Left colon (tissue), 2 donors: ENCODE results near the gene BBS1. TPM values are rescaled to one million over a fixed set of nuclear protein-coding genes. Genes with fewer than 3 reads are reported as not detected.

Source experiments
- ATAC-seq: fragments of 200-7000 bp; cut with Tn5 transposase; one replicate; pipeline ENCODE4 v1.9.1; 2020; ENCODE audit warnings: mild to moderate bottlenecking, moderate library complexity
- DNase-seq, 2 donors: peaks; one replicate each; pipeline ENCODE4 v3.0.0-alpha.2; 2020
- intact Hi-C, 2 donors: fragments of 100-400 bp; cut with DNase I in 1 of 2; cut with micrococcal nuclease in 1 of 2; formaldehyde crosslinking; loops; one replicate each; pipeline versions ENCODE4 v1.11.2 to v1.14.0; 2022; cut with DNase I, micrococcal nuclease
- total RNA-seq, 2 donors: library from RNA; stranded (reverse); fragmentation: NEBNext Ultra II Directional; extraction: Animal tissue kit (Norgen Biotek cat#: 25700); gene quantifications; one replicate each; pipeline ENCODE4 v1.2.1, GENCODE V29; 2021
- donor health status: DM: no; HTN: no; CAD: no.
- donor health status: DM: yes; HTN: yes; CAD: no.

The BBS1 gene
- total RNA-seq, 2 donors from 2014 or later, result 29.8 to 34.8 TPM

DNA sequence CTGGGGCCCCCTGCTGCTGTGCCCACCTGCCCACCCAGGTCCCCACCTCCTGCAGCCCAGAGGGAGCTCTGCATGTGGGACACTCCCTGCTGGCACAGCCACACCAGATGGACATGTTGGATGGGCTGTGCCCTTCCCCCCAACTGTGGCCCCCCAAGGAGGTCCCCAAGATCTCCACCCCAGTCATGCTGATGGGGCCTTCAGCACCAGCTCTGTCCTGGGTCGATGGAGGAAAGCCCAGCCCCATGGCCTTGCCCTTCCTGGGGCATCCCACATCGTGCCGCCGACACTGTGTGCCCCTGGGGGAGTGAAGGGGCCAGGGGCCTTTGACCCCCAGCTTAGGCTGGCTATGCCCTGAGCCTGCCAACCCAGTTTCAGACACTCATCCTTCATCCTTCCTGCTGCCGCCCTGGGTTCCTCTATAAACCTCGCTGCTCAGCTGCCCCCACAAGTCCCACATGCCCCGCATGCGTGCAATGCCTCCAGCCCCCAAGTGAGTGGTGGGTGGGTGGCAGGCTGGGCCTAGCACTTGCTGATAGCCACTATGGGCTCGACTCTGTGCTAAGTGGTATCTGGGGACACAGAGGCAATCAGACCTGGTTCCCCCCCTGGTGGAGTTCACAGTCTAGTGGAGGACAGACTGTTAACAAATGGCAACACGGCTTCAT, 34.1 kb upstream of the BBS1 start:
- no peak for DNase-seq
- intact Hi-C loops, result no loop called here
- no peak for ATAC-seq

DNA sequence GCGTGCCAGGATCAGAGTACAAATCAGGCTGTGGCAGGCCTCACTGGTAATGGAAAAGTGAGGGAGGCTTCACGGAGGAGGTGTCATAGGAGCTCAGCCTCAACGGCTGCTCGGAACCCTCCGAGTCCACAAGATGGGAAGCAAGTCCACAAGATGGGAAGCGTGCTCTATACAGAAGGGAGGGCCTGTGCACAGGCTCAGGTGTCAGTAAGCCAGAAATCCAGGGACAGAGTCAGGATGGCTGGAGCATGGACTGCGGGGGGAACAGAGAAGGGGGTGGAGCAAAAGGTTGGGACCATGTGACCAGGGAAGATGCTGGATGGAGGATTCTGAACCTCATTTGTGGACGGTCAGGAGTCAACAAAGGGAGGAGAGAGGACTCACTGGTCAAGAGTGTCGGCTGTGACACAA, 33.6 kb upstream of the BBS1 start:
- intact Hi-C loops, result no loop called here
- ATAC-seq (no peak), DNase-seq (no peak)

DNA sequence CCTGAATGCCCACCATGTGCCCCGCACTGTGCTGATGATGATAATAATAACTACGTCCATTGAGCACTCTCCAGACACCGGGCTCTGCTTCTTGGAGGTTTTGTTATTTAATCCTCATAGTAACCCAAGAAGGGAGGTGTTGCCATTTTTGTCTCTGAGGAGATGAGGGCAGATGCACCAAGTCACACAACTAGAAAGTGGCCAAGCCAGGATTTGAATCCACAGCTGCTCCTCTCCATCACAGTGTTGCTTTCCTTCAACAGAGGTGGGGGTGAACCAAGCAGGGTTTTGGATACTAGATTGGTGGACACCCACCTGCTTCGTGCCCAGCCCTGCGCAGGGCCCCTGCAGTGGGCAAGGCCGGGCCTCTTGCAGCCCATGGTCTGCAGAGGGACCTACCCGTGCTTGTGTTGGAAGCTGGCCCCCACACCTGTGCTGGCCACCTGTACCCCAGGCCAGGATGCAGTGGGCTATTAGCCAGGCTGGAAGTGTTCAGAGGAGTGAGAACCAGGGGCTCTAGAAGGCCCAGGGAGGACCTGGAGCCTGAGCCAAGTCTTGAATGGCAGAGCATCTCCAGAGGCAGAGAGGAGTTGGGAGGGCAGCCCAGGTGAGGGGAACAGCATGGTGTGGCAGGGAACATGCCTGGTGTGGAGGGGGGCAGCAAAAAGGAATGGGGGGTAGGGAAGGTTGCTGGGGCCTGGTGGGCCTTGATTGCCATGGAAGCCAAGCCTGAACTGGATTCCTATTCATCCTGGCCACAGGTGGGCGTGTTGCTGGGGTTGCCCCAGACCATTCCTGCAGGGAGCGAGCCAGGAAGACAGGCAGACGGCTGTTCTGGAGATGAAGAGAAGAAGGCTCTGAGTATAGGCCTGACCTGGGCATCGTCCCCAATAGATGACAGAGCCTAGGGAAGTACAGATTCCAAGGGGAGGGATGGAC, 32.9 kb upstream of the BBS1 start:
- intact Hi-C loops, result no loop called here
- ATAC-seq, result no peak
- no peak for DNase-seq

DNA sequence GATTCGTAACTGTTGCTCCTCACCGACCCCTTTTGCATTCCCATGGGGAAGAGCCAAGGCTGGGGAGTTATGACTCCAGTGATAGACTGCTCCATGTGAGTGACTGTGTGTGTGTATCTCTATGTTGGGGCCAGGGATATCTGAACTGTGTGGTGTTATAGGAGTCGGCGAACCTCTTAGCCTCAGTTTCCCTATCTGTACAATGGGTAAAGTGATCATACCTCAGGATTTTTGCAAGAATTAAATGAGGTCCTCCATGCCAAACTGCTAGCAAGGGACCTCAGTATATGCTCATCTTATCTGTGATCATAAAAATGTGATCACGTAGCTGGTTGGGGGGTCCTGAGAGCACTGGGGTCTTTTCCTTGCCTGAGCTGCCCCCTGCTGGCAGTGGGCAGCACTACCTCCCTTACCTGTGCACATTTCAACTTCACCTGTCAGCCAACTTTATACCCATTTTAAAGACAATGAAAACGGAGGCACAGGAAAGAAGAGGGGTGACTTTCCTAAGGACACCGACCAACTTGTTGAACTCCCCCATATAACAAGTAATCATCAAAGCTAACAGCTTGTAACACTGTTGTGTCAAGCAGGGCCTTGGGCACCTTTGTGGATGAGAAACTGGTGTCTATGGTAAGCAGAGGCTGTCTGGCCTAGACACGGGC, 31.6 kb upstream of the BBS1 start:
- no peak for ATAC-seq
- intact Hi-C loops, result no loop called here
- no peak for DNase-seq

DNA sequence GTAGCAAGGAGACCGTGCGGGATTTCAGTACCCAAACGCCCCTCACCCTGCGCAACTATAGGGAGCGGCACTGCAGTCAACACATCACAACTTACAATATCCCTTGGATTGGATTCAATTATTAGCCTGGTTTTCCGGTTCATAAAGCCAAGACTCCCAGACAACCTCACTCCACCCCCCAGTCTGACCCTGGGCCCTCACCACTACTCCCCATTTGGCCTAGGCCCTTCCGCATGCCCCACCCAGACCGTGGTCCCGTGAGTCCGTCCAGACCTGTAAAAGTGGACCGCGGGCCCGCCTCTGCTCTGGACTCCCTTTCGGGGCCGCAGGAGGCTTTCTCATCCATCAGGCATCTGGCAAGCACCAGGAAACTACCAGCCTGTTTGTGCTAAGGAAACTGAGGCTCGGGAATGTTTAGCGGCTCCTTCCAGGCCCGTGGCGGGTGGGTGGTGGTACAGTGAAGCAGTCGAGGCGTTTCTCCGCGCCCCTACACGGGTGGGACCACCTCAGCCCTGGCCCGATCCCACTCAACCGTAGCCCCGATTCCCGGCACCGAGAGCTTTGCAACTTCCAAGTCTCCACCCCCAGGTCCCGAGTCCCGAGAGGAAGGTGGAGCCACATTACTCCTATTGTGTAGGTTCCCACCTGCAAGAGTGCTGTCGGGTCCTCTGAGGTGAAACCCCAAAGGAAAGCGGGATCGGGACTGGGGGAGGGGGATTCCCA, 30.9 kb upstream of the BBS1 start:
- ATAC-seq (peak; percentile 61), DNase-seq (peak; percentile 67 to 73)
- intact Hi-C loops, result no loop called here

DNA sequence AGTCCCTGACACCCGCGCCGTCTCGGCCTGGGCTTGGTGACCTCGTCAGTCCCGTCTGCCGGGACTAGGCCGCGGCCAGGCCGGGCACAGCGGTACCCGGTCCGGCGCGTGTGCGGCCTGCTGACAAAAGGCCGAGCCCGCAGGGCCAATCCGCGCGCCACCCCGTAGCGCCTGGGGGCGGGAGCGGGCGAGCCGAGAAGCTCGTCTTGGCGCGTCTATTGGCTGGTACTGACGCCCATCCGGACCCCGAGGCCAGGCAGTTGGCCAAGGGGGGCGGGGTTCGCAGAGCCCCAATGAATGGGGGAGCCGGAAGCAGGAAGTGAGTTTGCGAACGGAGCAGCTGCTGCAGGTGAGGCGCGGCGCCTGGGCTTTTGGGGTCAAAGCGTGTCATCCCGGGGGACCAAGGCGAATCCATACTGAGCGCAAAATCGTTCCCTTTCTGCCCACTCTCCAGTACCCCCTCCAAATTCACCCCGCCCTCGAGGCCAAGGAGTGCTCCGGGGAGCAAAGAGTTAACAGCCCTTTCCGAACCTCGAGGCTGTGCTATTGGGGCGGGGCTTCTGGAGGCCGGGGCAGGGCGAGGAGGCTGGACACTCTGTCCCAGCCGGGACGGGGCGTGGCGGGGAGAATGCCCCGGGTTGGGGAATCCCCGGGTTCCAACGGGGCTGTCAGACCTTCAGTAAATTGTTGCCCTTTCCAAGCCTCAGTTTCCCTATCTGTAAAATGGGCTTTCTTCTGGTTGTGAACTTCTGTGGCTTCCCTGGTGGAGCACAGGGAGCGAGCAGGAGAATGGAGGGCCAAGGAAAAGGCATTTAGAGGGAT, 30.1 kb upstream of the BBS1 start, which contains the start of gene DPP3:
Gene DPP3 (plus strand): TSS at position 318 of the 822 bp plus-strand sequence. CDS start 1,767 bp downstream, outside the sequence.
- peak; percentile 98 for DNase-seq
- intact Hi-C loops, result no loop called here
- peak; percentile 93 for ATAC-seq

DNA sequence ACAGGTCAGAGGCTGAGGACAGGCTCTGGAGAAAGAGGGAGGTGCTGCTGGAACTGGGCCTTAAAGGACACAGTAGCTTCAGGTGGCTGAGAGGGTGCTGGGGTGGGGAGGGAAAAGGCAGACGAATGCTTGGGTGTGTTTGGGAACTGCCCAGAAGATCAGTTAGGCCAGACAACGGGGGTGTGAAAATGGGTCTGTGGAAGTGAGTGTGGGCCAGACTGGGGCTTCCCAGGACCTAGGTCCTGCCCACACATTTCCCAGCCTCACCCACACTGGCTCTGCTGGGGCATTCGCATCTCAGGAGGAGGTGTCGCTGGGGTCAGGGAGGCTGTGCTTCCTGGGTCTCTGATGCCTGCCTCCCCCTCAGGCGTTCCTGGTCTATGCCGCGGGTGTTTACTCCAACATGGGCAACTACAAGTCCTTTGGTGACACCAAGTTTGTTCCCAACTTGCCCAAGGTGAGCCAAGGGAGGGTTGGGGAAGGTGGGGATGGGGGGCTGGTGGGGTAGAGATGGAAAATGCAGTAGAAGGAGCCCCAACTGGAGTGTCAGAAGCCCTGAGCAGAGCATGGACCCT, 25.5 kb upstream of the BBS1 start:
- DNase-seq (no peak), ATAC-seq (no peak)
- intact Hi-C loops, result no loop called here

DNA sequence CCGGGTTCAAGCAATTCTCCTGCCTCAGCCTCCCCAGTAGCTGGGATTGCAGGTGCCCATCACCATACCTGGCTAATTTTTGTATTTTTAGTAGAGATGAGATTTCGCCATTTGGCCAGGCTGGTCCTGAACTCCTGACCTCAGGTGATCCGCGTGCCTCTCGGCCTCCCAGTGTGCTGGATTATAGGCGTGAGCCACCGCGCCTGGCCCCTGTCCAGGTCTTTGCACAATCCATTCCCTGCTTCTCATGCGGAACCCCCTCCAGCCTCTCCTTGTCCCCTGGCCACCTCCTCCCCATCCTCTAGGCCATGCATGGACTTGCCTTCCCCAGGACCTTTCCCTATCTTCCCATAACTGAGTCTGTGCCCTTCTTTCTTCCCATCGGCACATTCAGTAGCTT, 21.5 kb upstream of the BBS1 start:
- intact Hi-C loops, result no loop called here
- ATAC-seq, result no peak

DNA sequence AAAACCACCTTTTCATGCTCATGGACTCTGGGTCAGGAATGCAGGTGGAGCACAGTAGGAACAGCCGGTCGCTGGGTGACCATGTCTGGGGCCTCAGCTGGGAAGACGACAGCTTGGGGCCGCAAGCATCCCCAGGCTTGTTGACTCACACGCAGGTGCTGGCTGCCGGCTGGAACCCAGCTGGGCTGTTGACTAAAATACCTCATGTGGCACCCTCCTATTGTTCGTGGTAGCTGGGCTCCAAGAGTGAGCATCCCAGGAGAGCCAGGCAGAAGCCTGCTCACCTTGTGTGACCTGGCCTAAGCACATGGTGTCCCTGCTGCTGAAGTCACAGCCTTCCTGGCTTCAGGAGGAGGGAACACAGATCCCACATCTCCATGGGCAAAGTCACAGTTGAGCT, 20.8 kb upstream of the BBS1 start:
- ATAC-seq (no peak), DNase-seq (no peak)
- intact Hi-C loops, result no loop called here

More for the DNA sequence above, 21.5 kb upstream of the BBS1 start:
- DNase-seq, result no peak

DNA sequence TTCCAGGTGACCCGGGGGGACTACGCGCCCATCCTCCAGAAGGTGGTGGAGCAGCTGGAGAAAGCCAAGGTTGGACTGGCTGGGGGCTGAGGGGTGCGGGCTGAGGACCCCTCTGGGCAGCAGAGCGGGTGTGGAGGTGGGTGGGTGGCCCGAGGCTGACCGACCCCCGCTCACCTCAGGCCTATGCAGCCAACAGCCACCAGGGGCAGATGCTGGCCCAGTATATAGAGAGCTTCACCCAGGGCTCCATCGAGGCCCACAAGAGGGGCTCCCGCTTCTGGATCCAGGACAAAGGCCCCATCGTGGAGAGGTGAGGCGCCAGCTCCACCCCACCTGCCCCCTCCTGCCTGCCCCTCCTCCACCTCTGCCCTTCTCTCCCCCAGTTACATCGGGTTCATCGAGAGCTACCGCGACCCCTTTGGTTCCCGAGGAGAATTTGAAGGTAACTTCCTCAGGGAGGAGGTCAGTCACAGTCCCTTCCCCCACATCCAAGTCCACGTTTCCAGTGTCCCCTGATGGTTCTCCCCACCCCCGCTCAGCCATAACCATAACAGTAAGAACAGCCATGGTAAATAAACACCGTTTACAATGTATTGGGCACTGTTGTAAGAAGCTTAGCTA, 19.0 kb upstream of the BBS1 start:
- no peak for ATAC-seq
- no peak for DNase-seq
- intact Hi-C loops, result no loop called here

DNA sequence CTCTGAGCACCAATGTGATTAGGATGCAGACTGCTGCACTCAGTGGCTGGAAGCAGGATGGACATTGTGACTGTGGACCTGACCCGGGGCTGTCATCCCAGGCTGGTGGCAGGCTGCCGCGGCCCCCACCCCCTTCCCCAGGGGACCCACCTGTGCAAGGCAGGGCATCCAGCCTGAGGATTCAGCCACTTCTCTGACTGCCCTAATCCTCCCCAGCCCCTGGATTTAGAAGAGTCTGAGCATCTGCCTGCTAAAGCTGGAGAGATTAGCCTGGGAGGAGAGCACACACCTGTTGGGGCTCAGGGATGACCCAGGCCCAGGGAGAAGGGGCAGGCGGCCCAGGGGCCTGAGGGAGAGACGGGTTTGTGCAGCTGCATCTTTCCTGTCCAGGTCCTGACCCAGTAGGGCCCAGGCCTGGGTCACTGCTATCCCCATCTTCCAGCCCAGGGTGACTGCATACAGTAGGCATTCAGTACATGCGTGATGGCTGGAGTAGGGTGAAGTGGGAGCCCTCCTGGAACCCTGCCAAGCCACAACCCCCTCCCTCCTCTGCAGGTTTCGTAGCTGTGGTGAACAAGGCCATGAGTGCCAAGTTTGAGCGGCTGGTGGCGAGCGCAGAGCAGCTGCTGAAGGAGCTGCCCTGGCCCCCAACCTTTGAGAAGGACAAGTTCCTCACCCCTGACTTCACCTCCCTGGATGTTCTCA, 18.1 kb upstream of the BBS1 start:
- DNase-seq, result no peak
- ATAC-seq, result no peak
- intact Hi-C loops, result no loop called here

DNA sequence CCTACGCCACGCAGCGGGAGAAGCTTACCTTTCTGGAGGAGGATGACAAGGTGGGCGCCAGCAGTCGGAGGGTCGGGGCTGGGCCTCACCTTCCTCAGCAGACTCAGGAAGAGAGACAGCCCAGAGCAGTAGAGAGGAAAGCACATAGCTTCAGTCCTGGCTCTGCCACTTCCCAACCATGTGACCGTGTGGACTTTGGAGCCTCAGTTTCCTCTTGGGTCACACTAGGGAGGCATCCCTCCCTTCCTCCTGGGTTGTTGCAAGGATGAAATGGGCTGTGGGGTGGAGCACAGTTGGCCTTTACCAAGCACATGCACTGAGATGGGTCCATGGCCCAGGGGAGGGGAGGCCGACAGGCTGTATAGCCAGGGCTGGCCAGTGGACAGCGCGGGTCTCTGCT, 17.3 kb upstream of the BBS1 start:
- ATAC-seq (peak; percentile 77), DNase-seq (no peak)
- intact Hi-C loops, result no loop called here

DNA sequence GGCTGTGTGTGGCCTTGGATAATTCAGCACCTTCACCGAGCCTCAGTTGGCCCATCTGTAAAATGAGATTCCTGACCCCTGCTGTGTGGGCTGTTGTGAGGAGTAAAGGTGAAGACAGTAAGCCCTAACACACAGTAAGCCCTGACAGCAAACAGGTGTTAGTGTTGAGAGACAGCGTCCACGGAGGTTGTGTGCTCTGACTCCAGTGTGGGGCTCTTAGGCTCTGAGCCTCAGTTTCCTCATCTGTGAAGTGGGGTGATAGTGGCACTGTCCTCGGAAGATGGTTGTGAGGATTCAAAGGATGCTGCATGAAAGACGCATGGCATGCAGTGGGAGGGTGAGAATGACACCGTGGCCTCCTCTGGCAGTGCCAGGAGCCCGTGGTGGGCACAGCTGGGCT, 16.0 kb upstream of the BBS1 start:
- DNase-seq (no peak), ATAC-seq (no peak)
- intact Hi-C loops, result no loop called here

DNA sequence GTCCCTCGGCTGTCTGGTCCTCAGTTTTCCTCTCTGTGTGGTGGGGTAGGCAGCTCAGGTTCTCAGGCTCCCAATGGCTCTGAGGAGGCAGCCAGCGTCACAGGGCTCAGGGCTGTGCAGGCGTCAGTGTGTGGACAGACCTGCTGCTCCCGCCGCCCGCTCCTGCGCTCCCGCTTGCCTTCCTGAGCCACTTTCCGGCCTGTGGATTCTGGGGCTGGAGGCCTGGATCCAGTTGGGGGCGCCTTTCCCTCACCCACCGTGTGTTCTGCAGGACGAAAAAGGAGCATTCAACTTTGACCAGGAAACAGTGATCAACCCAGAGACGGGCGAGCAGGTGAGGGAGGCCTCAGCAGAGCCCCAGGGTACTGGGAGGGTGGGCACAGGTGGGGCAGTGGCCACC, 15.5 kb upstream of the BBS1 start:
- intact Hi-C loops, result no loop called here
- ATAC-seq (no peak), DNase-seq (no peak)

DNA sequence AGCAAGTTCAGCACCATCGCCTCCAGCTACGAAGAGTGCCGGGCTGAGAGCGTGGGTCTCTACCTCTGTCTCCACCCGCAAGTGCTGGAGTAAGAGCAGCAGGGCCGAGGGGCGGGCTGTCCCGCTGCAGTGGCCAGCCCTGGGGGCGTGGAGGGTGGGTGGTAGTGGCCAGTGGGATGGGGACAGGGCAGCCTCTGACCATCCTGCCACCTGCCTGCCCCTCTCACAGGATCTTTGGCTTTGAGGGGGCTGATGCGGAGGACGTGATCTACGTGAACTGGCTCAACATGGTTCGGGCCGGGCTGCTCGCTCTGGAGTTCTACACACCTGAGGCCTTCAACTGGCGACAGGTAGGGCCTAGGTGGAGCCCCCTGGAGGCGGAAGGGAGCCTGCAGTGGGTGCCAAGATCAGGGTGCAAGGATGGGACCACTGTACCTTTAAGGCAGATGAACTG, 15.0 kb upstream of the BBS1 start:
- intact Hi-C loops, result no loop called here
- DNase-seq (no peak), ATAC-seq (no peak)

DNA sequence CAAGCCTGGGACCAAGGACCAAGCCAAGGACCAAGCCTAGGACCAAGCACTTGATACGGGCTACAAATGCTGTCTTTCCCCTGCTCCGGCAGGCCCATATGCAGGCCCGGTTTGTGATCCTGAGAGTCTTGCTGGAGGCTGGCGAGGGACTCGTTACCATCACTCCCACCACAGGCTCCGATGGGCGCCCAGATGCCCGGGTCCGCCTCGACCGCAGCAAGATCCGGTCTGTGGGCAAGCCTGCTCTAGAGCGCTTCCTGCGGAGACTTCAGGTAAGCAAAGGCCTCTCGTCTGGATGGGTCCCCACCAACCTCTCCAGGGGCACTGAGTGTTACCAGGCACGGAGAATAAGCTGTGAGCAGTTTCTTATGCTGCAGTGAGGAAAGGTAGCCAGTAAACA, 13.2 kb upstream of the BBS1 start:
- DNase-seq, result no peak
- ATAC-seq, result no peak
- intact Hi-C loops, result no loop called here

DNA sequence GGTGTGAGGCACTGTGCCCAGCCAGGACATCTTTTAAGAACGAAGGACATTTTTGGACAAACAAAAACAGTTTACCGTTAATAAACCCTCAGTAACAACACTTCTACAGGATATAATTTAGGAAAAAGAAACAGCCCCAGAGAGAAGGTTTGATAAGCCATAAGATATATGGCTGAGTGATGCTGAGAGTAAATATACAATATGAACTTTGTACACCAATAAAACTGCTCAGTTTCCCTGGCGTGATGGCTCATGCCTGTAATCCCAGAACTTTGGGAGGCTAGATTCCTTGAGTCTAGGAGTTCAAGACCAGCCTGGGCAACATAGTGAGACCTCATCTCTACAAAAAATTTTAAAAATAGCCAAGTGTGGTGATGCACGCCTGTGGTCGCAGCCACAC, 11.9 kb upstream of the BBS1 start:
- intact Hi-C loops, result no loop called here
- DNase-seq (no peak), ATAC-seq (peak; percentile 94)
